Measurements from ENCODE around the gene MAP3K6.
"Not testable (repeated sequence)": the region's sequence is repeated elsewhere in the genome, so short reads cannot be mapped to it uniquely, and the experiment has no call there.

Gene MAP3K6, protein sequence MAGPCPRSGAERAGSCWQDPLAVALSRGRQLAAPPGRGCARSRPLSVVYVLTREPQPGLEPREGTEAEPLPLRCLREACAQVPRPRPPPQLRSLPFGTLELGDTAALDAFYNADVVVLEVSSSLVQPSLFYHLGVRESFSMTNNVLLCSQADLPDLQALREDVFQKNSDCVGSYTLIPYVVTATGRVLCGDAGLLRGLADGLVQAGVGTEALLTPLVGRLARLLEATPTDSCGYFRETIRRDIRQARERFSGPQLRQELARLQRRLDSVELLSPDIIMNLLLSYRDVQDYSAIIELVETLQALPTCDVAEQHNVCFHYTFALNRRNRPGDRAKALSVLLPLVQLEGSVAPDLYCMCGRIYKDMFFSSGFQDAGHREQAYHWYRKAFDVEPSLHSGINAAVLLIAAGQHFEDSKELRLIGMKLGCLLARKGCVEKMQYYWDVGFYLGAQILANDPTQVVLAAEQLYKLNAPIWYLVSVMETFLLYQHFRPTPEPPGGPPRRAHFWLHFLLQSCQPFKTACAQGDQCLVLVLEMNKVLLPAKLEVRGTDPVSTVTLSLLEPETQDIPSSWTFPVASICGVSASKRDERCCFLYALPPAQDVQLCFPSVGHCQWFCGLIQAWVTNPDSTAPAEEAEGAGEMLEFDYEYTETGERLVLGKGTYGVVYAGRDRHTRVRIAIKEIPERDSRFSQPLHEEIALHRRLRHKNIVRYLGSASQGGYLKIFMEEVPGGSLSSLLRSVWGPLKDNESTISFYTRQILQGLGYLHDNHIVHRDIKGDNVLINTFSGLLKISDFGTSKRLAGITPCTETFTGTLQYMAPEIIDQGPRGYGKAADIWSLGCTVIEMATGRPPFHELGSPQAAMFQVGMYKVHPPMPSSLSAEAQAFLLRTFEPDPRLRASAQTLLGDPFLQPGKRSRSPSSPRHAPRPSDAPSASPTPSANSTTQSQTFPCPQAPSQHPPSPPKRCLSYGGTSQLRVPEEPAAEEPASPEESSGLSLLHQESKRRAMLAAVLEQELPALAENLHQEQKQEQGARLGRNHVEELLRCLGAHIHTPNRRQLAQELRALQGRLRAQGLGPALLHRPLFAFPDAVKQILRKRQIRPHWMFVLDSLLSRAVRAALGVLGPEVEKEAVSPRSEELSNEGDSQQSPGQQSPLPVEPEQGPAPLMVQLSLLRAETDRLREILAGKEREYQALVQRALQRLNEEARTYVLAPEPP (N-terminal part only)

DNA sequence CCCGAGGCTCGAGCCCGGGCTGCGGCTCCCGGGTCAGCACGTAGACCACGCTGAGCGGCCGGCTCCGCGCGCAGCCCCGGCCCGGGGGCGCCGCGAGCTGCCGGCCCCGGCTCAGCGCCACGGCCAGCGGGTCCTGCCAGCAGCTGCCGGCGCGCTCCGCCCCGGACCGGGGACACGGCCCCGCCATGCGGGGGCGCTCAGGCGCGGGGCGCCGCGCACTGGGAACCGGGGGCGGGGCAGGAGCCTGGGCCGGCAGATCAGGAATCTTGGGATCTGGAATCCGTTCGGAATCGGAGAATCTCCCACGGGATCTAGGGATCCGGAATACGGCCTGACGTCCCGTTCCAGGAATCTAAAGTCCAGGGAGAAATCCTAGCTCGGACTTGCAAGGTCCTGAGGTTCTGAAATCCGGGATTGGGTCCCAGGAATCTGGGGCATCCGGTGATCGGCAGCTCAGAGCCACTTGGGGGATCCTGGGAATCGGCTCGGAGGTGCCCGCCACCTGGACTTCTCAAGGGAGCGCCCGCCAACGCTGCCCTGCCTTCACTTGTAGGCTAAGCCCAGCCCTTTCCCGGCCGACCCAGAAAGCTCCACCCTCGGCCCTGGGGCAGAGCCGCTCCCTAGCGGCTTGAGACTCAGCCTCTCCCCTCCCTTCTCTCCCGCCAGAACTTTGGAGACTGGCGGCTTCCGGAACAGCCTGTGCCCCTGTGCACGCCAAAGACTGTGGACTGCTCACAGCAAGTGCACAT, at the start of gene MAP3K6:
Gene MAP3K6, minus strand, starts transcription at position 551 of the 749 bp plus-strand sequence. Its CDS starts 364 bp downstream, at position 187.
- DNase-seq = no peak

DNA sequence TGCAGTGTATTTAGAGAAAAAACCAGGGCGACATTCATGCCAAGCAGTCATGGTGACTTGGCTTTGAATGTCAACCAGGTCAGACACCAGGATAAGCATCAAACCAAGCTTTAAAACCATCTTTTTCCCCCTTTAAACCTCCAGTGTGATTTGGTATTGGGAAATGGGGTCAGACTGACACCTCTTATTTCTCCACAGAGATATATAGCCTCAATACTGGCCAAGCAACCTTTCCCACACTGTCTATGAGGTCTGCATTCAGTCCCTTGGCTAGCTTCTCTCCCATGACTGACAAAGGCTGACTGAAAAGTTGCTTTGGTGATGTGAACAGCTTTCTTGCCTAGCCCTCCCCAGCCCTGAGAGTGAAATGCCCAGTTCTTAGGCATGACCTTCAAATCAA, 47.3 kb upstream of the MAP3K6 start:
- DNase-seq = no peak

DNA sequence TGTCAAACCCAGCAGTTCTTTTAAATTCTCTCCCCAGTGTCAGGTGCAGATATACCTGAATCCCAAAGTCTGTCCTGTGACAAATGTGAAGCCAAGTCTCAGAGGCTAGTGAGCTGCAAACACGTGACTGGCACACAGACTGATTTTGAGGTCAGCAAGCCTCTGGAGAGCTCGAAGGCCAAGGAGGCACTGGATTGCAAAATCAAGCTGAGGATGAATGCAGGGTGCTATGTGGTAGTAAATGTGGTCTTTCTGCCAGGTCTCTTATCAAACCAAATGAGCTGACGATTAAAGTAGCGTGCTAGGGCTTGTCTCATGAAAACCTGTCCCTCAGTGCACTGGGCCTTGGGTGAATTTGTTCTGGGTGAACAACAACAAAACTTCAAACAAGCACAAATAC, 46.2 kb upstream of the MAP3K6 start:
- DNase-seq = no peak

DNA sequence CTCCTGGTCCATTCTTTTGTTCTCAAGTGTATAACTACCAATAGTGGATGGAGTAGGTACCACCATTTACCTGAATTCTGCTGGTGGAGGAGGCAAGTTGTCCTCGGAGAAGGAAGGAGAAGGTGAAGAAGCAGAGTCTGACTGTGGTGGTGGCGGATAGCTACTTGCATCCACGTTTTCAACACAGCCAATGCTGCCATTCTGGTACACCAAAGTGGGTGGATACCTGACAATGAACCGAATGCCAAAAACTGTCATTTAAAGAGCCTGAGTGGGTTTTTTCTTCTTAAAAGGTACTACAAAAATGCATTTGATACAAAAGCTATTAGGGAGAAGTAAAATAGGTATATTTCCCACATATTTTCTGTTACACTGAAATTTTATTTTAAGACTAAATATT, 45.7 kb upstream of the MAP3K6 start:
- DNase-seq = no peak

DNA sequence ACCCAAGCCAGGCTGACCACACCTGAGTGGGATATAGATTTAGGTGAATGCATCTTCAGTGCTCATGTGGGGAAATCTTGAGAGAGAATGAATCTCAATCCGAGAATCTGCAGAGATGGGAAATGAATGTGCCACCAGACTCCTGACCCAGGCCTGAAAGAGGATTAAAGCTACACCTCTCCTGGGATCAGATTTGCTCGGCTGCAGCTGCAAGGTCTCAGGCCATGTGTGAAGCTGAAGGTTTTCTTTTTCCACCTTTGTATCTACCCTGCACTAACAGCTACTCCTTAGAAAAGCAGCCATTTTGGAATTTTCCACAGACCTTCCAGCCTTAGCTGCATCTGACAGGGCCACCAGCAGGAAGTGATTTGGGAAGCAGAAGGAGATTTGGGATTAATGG, 43.9 kb upstream of the MAP3K6 start:
- DNase-seq = no peak

DNA sequence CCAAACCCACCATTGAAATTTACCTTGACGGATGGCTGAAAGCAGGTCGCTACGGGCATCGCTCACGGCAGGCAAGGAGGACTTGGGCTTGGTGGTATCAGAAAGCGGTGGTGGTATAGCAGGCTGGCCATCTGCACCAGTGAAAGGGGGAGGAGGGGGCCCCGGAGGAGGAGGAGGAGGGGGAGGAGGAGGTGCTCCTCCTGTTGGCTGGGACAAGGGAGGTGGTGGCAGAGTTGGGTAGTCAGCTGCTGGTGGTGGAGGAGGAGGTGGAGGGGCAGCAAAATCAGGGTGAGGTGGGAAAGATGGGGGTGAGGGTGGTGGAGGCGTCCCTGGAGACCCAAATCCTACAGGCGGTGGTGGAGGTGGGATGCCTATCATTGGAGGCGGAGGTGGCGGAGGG, 42.9 kb upstream of the MAP3K6 start:
- no peak for DNase-seq

DNA sequence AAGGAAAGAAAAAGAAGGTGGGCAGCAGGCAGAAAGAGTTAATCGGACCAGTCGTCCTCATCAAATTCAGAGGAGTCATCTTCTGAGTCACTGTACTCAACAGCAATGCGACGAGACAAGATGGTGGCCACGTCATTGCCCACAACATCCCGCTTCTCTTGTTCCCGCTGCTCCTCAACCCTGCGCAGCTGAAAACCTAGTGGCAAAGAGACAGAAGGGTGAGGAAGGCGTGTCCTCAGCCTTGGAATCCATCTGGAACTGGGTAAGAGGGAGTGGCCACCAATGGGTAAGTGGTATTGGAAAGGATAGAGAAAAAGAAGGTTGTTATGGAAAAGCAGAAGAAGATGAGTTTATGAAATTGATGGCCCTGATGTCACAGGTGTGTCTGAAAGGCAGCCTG, 41.4 kb upstream of the MAP3K6 start:
- DNase-seq = no peak

DNA sequence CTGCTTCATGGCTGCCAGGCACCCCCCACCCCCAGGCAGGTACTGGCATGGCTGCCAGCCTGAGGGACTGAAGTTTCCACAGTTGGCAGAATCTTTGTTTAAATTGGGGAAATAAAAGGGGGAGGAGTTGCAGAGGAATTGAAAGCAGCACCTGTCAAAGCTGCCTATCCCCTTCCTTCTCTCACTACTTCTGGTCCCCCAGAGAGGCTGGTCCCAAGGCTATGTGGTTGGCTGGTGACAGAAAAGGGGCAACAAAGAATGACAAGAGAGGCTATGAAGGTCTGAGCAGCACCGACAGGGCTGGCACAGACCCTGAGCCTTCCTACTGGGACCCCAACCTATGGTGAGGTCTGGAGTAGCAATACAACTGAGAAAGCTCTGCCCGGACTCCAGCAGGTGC, 40.0 kb upstream of the MAP3K6 start:
- not testable (repeated sequence) for DNase-seq

DNA sequence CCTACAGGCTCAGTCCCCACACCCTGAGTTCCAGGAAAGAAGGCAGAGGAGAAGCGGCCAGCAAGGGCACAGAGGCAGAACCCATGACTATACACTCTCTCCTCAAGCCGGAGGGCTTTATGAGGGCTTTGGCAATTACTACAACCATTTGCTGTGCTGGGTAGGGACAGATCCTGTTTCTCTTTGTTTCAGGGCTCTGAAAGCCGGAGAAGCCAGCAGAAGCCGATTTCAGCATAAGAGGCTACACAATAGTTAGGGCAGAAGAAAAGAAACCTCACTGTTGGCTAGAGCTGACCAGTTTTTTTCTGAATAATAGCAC, 39.6 kb upstream of the MAP3K6 start:
- no peak for DNase-seq

DNA sequence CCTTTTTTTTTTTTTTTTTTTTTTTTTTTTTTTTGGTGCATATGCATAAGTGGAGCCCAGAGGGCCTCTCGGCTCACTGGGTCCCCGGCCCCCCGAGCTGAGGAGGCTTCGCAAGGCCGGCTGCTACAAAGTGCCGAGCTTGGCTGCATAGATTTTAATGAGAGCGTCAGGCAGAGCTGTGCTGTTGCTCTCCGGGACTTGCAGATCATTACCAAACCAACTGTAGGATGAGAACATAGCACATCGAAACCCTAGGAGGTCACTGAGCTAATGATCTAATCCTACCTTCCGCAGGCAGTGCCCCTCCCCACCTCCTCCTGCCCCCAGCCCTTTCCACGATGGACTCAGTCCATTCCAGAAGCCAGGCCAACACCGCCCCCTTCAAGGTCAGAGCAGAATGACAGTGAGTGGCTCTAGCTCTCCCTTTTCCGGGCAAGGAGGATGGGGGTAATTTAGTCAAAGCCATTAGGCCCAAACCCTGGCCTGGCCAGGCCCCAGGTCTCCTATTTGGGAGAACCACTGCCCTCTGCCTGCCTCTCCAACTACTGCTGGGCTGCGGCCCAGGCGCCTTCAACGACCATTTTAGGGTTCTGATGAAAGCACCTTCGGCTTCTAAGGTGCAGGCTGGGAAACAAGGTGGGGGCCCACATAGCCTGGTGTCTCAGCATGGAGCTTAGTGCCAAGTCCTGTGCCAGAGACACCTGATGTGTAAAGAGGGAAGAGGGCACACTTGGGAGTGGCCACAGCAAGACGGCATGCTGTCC, 39.0 kb upstream of the MAP3K6 start:
- DNase-seq = not testable (repeated sequence)

DNA sequence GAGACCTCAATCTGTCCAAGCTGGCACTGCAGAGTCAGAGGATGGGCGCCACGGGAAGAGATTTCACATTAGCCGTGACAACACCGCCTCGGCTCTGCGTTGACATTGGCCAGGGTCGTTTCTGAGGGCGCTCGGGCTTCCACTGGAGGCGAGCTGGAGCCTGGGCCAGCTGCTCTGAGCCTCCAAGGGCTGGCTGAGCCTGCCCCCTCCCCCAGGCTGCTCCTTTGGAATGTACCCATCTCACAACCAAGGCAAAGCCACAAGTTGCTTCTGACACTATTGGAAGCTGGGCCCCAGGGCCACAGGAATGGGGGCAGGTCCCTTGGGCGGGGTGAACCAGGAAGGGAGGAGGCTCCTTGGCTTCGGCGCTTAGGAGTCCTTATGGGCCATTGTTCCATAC, 38.3 kb upstream of the MAP3K6 start:
- no peak for DNase-seq

DNA sequence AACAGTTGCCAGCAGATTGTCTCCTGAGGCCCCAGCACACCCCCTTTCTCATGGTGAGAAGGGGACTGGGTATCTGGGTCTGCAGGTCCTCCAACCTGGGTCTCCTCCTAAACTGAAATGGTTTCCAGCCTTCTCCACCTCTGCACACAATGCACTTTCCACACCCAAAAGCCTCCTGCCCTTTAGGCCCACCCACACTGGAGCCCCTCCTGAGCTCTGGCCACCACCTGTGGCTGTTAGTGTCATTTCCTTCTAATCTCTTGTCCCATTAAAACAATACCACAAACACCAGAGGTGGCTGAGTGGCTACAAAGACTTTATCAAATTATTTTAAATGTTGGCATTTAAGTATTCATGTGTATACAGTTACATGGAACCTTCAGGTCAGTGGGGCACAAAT, 37.2 kb upstream of the MAP3K6 start:
- no peak for DNase-seq

DNA sequence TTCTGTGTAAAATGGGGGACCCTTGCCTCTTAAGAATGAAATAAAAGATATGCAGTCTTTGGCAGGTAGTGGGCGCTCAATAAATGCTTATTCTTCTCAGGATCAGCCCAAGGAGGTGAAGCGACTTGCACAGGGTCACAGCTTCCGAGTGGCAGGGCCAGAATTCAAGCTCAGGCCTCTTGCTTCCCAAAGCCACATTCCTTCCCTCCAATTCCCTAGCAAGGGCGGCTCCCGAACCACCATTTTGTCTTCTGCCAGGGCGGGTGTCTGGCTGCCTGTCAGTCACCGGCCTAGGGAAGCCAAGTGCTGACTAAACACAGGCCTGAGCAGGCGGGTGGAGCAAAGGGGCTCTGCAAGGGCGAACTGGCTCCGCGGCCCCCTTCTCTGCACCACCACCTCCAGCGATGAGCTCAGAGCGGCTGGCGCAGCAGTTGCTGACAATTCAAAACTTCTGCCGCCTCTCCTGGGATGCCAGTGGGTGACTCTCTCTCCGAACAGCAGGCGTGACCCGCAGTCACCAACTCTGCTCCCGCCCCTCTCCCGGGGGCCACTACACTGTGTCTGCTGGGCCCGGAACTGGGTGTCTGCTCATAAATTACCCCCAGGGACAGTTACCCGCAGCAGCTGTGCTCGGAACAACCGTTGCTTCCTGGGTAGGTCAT, 36.4 kb upstream of the MAP3K6 start:
- DNase-seq = peak; percentile 53

DNA sequence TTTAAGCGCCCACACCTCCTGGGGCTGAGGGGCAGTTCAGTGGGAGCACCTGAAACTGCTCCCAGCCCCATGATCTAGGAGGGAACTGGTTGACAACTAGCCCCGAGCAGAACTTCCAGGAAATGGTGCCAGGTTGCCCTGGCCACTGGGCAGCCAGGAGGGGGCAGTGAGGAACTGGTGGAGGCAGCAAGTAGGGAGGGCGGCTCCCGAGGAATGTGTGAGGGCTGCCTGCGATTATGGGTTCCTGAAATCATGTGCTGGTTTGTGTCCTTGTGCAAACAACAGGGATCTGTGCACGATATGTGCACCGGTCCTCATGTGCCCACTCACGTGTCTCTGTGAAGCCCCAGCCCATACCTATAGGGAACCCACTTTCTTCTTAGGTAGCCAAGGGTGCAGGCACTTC, 35.6 kb upstream of the MAP3K6 start:
- peak; percentile 39 for DNase-seq

DNA sequence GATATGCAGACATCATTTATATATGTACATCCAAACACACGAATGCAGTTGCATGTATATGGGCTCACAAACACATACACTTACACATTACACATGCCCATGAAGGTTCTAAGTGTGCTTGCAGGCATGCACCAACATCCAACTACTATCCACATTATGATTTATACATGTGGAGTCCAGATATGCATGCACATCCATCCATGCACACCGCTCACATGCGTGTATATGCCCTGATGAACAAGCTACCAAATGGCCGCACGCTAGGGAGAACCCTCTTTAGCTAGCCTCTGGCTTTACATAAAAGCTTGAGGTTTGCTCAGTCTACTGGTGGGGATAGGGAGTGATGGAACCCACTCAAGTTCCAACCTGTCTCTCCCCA, 34.2 kb upstream of the MAP3K6 start:
- DNase-seq = no peak

DNA sequence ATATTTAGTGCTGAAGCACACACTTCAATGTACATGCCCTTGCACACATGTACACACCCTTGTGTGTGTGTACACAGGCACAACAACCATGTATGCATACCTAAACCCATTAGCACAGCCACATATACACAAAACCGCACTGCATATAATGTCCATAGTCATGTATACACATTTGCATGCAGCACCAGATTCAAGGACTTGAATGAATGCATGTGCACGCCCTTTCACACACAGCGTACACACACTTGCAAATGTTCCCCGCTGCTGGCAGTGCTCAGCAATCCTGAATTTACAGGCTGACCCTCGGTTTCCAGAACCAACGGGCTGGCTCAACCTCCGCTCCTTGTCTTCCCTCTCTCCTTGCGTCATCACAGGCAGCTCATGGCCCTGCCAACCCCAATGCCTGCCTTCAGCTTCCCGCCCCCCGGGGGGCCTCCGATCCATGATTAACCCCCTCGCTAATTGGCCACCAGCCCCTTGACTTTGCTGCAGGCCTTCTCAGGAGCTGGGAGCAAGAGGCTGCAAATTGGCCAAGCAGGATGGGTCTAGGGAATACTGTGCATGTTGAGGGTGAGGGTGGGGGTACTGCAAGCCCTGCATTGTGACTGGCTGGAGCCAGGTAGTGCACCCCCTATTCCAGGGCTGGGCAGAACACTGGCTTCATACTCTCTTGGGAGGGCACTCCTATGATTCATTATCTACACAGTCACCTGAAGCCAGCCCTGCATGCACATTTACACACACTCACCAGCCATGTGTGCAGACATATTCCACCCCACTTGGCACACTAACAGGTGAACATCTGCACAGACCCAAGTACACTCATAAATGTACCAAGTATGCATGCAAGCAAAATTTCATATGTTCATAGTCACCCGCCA, 33.6 kb upstream of the MAP3K6 start:
- DNase-seq = no peak

DNA sequence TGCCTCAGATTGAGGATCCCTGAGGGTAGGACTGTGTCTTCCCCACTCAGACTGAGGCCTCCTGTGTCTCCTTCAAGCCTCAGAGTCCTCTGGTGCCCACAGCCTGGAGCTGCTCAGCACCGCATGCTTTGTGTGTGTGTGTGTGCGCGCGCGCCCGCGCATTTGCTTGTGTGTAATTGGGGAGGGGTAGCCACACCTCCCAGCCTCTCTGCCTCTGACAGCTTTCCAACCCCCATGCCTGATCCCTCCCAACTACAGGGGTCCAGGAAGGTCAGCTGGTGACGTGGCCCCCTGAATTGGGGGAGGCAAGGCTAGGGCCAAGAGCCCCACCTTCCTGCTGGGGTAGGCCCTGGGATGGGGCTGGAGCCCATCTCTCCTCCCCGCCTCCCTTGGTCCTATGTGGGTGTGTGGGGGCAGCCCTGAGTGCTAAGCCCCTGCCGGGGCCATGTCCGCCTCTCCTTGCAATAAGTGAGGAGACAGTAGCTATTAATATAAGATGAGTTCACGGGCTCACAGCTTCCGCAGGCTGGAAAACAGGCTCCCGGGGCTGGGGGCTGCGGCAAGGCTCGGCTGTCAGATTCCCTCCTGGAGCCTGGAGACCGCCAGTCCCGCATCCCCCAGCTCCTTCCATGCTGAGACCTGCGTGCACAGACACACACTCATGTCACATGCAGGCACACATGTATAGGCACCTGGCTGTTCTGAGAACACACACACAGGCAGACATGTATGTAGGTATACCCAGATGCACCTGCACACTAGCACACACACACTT, 32.7 kb upstream of the MAP3K6 start:
- no peak for DNase-seq

DNA sequence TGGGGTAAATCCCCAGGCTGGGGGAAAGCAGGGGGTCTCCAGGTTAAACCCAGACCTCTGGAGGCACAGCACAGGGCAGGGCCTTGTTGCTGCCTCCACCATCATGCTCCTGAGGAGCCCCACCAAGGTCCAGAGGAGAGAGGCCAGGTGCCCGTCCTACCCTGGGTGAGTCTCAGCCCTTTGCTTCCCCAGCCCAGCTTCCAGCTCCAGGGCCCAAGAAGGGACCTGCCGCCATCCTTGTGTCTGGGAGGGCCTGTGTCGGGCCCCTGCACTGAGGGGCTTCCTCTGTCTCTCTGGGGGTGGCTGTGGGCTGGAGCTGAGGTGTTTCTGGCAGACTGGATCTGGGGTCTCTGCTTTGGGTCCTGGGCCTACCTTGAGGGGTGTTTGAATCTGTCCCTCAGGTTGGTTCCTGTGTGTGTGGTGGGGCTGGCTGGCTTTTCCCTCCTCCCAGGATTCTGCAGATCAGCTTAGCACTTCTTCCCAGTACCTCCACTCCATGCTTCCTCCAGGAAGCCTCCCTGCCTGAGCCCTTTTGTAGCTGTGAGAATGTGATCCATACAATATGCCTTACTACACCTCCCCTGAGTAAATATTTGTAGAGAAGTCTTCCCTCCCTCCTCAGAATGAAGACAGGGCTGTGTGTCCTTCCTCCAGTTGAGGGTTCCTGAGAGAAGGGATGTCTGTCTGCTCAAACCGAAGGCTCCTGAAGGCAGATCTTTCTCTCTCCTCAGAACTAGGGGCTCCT, 31.8 kb upstream of the MAP3K6 start:
- no peak for DNase-seq

DNA sequence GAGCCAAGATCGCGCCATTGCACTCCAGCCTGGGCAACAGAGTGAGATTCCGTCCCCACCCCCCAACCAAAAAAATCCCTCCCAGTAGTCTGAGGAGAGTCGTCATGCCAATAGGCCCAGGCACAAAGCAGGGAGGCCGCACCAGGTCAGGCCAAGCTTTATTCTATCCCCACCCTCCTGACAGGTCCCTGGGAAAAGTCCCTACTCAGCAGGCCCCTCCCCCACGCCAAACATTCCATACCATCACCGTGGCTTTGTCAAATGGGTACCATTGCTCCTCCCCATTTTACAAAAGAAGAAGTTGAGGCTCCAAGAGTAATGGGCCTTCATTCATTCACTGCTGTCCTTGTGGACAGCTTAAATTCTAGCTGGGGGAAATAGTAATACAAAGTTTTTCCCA, 31.0 kb upstream of the MAP3K6 start:
- DNase-seq = no peak

Measured in CD4-positive, alpha-beta T cell treated with Interleukin-15 for 1 hour (primary cell).